ENCODE results near the gene CACNA2D2.

Gene CACNA2D2

GRCh38 chr3:50406487-50406886 lies 96.9 kb downstream of the CACNA2D2 start:
- no peak for TF ChIP-seq CTCF (IDR thresholded peaks at IDR 0.05; ENCODE audit: low read depth, low read length, missing control alignments)
- no peak overlapping the region for H3K4me3 ChIP-seq (replicated peaks; ENCODE audit: low read depth, low read length)
- DNase-seq (ENCODE audit: extremely low read depth, low read depth) = no peak

DNA sequence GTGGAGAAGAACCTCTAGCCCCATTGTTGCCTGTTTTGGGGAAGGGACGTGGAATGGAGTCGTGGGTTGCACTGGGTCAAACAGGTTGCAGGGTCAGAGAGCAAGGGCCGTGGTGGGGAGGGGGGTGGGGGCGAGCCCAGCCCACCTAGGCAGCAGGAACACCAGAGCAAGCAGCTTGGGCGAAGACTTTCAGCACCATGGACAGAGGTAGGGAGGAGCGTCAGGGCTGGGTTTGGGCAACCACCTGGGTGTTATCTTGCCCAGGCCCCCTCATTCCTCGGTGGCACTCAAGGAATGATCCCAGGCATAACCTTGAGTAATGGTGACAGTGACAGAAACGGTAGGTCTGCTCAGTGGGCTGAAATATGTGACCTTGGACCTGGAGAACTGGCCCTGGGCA lies 98.2 kb downstream of the CACNA2D2 start:
- DNase-seq (ENCODE audit: extremely low read depth, low read depth) = no peak
- H3K4me3 ChIP-seq (replicated peaks; ENCODE audit: low read depth, low read length) = no peak overlapping the region
- no peak for TF ChIP-seq CTCF (IDR thresholded peaks at IDR 0.05; ENCODE audit: low read depth, low read length, missing control alignments)

GRCh38 chr3:50401978-50402595 lies 101.3 kb downstream of the CACNA2D2 start:
- H3K4me3 ChIP-seq (replicated peaks; ENCODE audit: low read depth, low read length) = no peak overlapping the region
- no peak for DNase-seq (ENCODE audit: extremely low read depth, low read depth)
- no peak for TF ChIP-seq CTCF (IDR thresholded peaks at IDR 0.05; ENCODE audit: low read depth, low read length, missing control alignments)

GRCh38 chr3:50396502-50396901 lies 106.9 kb downstream of the CACNA2D2 start:
- H3K4me3 ChIP-seq (replicated peaks; ENCODE audit: low read depth, low read length) = no peak overlapping the region
- DNase-seq (ENCODE audit: extremely low read depth, low read depth) = no peak
- TF ChIP-seq CTCF (IDR thresholded peaks at IDR 0.05; ENCODE audit: low read depth, low read length, missing control alignments) = no peak

DNA sequence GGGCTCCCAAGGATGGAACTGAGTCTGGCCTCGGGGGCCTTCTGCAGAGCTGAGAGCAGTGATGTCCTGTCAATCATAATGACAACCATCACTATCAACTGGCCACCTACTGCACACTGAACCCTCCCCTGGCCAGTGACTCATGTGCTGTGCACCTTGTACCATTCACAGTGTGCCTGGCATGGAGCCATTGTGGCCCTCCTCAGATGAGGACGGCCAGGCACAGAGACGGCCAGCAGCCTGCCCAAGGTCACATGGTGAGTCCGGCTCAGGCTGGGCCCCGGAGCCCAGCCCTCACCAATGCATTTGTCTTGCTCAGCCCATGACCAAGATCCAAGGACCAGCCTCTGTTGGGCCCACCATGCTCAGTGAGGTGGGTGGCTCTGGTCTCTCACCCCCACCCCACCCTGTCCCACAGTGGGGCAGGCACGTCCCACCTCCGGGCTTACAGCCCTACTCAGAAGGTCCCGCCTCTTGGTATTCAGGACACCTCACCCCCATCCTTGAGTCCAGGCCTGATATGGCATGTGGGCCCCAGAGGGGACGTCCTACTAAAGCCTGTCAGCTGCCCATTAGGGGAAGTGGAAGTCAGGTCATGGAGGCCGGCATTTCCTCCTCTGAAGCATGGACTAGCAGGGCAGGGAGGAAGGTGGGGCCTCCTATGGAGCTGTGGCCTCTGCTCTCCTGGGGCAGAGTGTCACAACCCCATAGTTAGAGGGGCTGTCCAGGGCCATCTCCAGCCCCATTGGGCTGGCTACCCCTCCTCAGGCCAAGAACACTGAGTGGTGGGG lies 108.2 kb downstream of the CACNA2D2 start:
- no peak for DNase-seq (ENCODE audit: extremely low read depth, low read depth)
- no peak for TF ChIP-seq CTCF (IDR thresholded peaks at IDR 0.05; ENCODE audit: low read depth, low read length, missing control alignments)
- no peak overlapping the region for H3K4me3 ChIP-seq (replicated peaks; ENCODE audit: low read depth, low read length)

DNA sequence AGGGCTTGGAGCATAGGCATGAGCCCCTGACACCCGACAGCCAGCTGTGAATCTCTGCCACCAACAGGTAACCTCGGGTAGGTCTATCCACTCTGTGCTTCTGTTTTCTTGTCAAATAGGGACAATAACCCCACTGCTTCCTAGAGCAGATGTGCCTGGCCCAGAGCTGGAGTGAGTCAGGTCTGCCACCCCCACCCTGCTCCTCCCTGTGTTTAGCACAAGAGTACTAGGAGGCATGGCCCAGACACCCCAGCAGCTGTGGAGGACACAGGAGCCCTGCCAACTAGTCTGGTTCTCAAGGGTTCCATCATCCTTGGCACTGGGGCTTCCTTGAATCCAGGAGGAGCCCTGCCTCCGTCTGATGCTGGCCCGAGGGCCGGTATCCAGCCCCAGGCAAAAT lies 110.4 kb downstream of the CACNA2D2 start:
- no peak for DNase-seq (ENCODE audit: extremely low read depth, low read depth)
- TF ChIP-seq CTCF (IDR thresholded peaks at IDR 0.05; ENCODE audit: low read depth, low read length, missing control alignments) = no peak
- no peak overlapping the region for H3K4me3 ChIP-seq (replicated peaks; ENCODE audit: low read depth, low read length)
